Thyroid gland (tissue), 4 donors: ENCODE data around the gene WDR47. TPM values are rescaled to one million over a fixed set of nuclear protein-coding genes. Genes with fewer than 3 reads are reported as not detected.
"Not testable (repeated sequence)": the region's sequence is repeated elsewhere in the genome, so short reads cannot be mapped to it uniquely, and the experiment has no call there.

Source experiments
- DNase-seq, 2 donors: peaks; one replicate each; pipeline ENCODE4 v3.0.0-alpha.2; 2019
- H3K27ac ChIP-seq, 3 donors: fragments of 200-600 bp; sonication (generic); 1 replicate in 2 of 3; 2 replicates in 1 of 3; pipeline ENCODE4 v1.5.1; 2016 to 2019; ENCODE audit warnings: mild to moderate bottlenecking in 1 of 3, moderate library complexity in 1 of 3
- H3K27me3 ChIP-seq: fragments of 200-600 bp; sonication (generic); one replicate; pipeline ENCODE4 v1.5.1; 2019
- H3K36me3 ChIP-seq, 2 donors: fragments of 200-600 bp; sonication (generic); one replicate each; pipeline ENCODE4 v1.5.1; 2016 to 2019
- H3K4me1 ChIP-seq, 2 donors: fragments of 200-600 bp; sonication (generic); one replicate each; pipeline ENCODE4 v1.5.1; 2017 to 2019
- H3K4me3 ChIP-seq, 3 donors: fragments of 200-600 bp; sonication (generic); replicated peaks in 1 of 3; 1 replicate in 2 of 3; 2 replicates in 1 of 3; pipeline ENCODE4 v1.5.1; 2016; ENCODE audit warnings: mild to moderate bottlenecking in 1 of 3
- H3K9me3 ChIP-seq: fragments of 200-600 bp; sonication (generic); one replicate; pipeline ENCODE4 v1.5.1; 2017
- POLR2A ChIP-seq, 2 donors: fragments of 450-650 bp; IDR thresholded peaks; one replicate each; pipeline ENCODE4 v1.6.1; 2017; ENCODE audit warnings: antibody characterized with exemption in 2 of 2, mild to moderate bottlenecking in 2 of 2, moderate library complexity in 1 of 2
- WGBS, 2 donors: methylation state at CpG; one replicate each; pipeline ENCODE4 v1.1.5; 2017; 5-methylcytosine and 5-hydroxymethylcytosine counted together
- intact Hi-C: fragments of 100-400 bp; cut with DNase I; formaldehyde crosslinking; loops from one replicate; pipeline ENCODE4 v1.15.1; 2023
- small RNA-seq: library from RNA; depleted of rRNA; stranded (forward); fragments of <200 nt; gene quantifications from one replicate; pipeline ENCODE3, GENCODE V24; 2016
- total RNA-seq, 4 donors: library from RNA; depleted of rRNA; stranded (reverse); fragments of >200 nt; gene quantifications; one replicate each; pipeline ENCODE4 v1.2.3, GENCODE V29; 2016
- TF ChIP-seq, protein P1 (sequence below), 6 experiments: fragments of 200-600 bp in 3 of 6; fragments of 450-650 bp in 3 of 6; sonication (generic) in 3 of 6; IDR thresholded peaks; one replicate each; pipeline ENCODE4 v1.5.1; 2016 to 2019; ENCODE audit warnings: antibody characterized with exemption in 6 of 6, mild to moderate bottlenecking in 2 of 6, inconsistent platforms in 1 of 6, moderate library complexity in 1 of 6

WDR47 gene
- total RNA-seq, 4 donors from 2014 or later, result 9.4 to 23.2 (median 12.9) TPM

DNA sequence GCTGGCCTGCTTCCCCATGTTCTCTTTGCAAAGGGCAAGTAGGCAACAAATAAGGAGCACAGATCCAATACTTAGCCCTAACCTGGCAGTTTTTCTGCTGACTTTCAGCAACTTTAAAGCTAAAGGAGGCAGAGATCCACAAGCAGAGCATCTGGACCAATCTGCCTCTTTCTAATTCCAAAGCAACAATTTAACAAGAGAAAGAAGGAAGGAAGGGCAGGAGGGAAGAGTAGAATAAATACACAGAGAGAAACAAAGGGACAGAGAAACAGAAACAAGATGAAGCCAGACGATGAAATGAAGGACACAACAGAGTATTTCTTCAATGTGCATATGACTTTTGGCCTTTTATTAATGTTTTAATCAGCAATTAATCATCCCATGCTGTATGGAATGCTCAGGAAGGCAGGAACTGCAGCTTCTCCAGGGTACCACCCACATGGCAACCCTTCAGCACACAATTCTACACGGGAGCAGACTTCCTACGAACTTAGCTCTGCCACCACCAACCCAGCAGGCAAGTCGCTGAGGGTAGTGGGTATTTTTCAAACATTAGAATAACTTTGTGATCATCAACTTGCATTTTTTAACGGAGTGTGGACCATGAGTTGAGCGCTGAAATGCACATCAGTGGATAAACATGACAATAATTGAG lies 93.9 kb downstream of the WDR47 start:
- no peak overlapping the region for H3K4me3 ChIP-seq
- peak overlapping the region in 1 of 3 donors; percentile 16 for H3K27ac ChIP-seq
- 22 to 28% methylated on average over 6 of the region's 6 CpGs for WGBS, 2 donors

DNA sequence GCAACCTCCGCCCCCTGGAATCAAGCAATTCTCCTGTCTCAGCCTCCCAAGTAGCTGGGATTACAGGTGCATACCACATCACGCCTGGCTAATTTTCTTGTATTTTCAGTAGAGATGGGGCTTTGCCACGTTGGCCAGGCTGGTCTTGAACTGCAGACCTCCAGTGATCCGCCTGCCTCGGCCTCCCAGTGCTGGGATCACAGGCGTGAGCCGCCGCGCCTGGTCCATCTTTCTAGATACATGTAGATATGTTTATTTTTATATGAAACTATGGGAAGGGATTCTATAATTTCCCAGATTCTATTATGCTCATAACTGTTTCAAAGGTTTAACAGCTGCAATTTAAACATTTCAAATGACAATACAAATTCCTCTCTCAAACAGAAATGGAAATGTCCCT lies 105.7 kb downstream of the WDR47 start:
- H3K9me3 ChIP-seq, result no peaks in the 10 kb centered on the region
- intact Hi-C loops, result no loop called here
- H3K4me3 ChIP-seq, result no peak overlapping the region
- DNase-seq, result no peak
- H3K4me1 ChIP-seq, result no peaks in the 10 kb centered on the region
- no peak overlapping the region for H3K27ac ChIP-seq
- 96 to 98% methylated on average over 9 of the region's 9 CpGs for WGBS, 2 donors
- H3K27me3 ChIP-seq, result no peaks in the 10 kb centered on the region
- TF ChIP-seq POLR2A (IDR thresholded peaks at IDR 0.05), result no peak
- TF ChIP-seq, protein P1, sequence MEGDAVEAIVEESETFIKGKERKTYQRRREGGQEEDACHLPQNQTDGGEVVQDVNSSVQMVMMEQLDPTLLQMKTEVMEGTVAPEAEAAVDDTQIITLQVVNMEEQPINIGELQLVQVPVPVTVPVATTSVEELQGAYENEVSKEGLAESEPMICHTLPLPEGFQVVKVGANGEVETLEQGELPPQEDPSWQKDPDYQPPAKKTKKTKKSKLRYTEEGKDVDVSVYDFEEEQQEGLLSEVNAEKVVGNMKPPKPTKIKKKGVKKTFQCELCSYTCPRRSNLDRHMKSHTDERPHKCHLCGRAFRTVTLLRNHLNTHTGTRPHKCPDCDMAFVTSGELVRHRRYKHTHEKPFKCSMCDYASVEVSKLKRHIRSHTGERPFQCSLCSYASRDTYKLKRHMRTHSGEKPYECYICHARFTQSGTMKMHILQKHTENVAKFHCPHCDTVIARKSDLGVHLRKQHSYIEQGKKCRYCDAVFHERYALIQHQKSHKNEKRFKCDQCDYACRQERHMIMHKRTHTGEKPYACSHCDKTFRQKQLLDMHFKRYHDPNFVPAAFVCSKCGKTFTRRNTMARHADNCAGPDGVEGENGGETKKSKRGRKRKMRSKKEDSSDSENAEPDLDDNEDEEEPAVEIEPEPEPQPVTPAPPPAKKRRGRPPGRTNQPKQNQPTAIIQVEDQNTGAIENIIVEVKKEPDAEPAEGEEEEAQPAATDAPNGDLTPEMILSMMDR (IDR thresholded peaks at IDR 0.05), result no peak
- peaks cover 53 to 63% of the 10 kb centered on the region in 2 donors for H3K36me3 ChIP-seq

More for the DNA sequence above, 93.9 kb downstream of the WDR47 start:
- intact Hi-C loops, result no loop called here
- TF ChIP-seq, protein P1 (IDR thresholded peaks at IDR 0.05), result no peak
- TF ChIP-seq POLR2A (IDR thresholded peaks at IDR 0.05), result no peak
- peaks cover 6 to 16% of the 10 kb centered on the region in 2 donors for H3K4me1 ChIP-seq
- H3K36me3 ChIP-seq, result peaks cover 0 to 2% of the 10 kb centered on the region in 2 donors
- no peaks in the 10 kb centered on the region for H3K27me3 ChIP-seq
- no peaks in the 10 kb centered on the region for H3K9me3 ChIP-seq
- DNase-seq, result peak in 1 of 2 donors; percentile 21

DNA sequence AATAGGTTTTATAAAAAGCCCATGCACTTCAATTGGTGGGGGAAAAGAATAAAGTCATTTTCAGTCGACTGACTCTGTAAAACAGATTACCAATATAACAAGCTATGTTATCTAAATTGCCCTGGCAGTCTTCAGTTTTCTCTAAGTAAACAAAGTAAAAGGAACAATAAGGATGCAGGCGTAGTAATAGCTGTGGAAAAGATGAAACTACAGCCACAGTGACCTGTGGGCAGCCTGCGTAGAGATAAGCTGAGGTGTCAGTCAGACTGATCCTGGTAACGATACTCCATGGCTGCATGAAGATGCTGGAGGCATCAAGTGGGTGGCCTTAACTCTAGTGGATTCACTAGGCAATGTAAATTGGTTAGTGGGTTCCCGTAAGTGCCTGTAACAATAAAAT lies 108.0 kb downstream of the WDR47 start:
- Histone ChIP-seq H3K9me3 (no peaks in the 10 kb centered on the region), H3K36me3 (peaks cover 65% of the 10 kb centered on the region in 2 donors), H3K27ac (no peak overlapping the region), H3K4me3 (no peak overlapping the region), H3K4me1 (no peaks in the 10 kb centered on the region), H3K27me3 (no peaks in the 10 kb centered on the region)
- DNase-seq, result no peak
- 93 to 96% methylated on average over 5 of the region's 5 CpGs for WGBS, 2 donors
- intact Hi-C loops, result no loop called here
- no peak for TF ChIP-seq POLR2A (IDR thresholded peaks at IDR 0.05)
- TF ChIP-seq, protein P1 (IDR thresholded peaks at IDR 0.05), result no peak

DNA sequence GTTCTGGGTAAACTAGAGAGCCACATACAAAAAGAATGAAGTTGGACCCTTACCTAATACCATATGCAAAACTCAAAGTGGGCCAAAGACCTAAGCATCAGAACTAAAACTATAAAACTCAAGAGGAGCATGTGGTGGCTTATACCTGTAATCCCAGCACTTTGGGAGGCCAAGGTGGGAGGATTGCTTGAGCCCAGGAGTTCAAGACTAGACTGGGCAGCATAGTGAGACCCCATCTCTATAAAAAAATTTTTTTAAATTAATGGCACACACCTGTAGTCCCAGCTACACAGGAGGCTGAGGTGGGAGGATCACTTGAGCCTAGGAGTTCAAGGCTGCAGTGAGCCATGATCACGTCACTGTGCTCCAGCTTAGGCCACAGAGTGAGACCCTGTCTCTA lies 114.3 kb downstream of the WDR47 start:
- H3K4me1 ChIP-seq, H3K27me3 ChIP-seq, DNase-seq, H3K27ac ChIP-seq, intact Hi-C loops, H3K4me3 ChIP-seq, H3K9me3 ChIP-seq: not testable (repeated sequence)
- 96 to 100% methylated on average over 1 of the region's 1 CpG for WGBS, 2 donors
- peaks cover 21 to 24% of the 10 kb centered on the region in 2 donors for H3K36me3 ChIP-seq

DNA sequence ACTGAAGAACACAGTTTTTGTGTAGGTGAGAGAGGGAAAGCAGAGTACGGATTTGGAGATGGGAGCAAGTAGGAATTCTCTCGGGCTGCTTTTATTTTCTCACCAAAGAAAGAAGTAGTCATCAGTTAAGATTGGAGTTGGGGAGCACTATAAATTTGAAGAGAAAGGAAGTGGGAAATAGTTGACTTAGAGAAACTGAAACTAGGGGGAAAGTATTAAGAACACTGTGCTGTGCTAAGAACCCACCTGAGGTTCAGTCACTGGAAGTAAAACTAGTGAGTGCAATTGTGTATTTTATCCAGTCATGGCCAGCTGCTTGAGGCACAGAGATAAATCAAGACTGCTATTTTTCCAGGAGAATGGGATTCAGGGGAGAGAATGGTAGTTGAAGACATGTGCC lies 116.0 kb downstream of the WDR47 start:
- Histone ChIP-seq H3K27me3 (no peaks in the 10 kb centered on the region), H3K4me1 (peaks cover 5% of the 10 kb centered on the region in 2 donors), H3K9me3 (no peaks in the 10 kb centered on the region), H3K27ac (peak overlapping the region in 2 of 3 donors; percentile 22 to 56), H3K36me3 (peaks cover 11 to 14% of the 10 kb centered on the region in 2 donors), H3K4me3 (no peak overlapping the region)
- no peak for DNase-seq
- 91 to 93% methylated on average over 2 of the region's 2 CpGs for WGBS, 2 donors
- intact Hi-C loops, result no loop called here
- TF ChIP-seq POLR2A (IDR thresholded peaks at IDR 0.05), result no peak
- TF ChIP-seq, protein P1 (IDR thresholded peaks at IDR 0.05), result no peak

Small RNA genes within 50 kb of the gene (small RNA-seq; reads per million reads assigned to genes)
- gene BX679664.1, result not detected
- not detected for gene BX679664.2

Other genes with a start within 250 kb of the WDR47 start
- 1 to 10 TPM in 1 of 4 donors, not detected in 3; 6.2 TPM for gene AKNAD1, start 185.0 kb downstream of the WDR47 start, total RNA-seq
- gene GPSM2, start 165.1 kb downstream of the WDR47 start, total RNA-seq, result 10 to 100 TPM in 1 of 4 donors, 1 to 10 TPM in 3; 1.3 to 15.5 (median 6.1) TPM
- 10 to 100 TPM; 29.3 to 35.6 (median 32.9) TPM for gene CLCC1, start 78.6 kb downstream of the WDR47 start, total RNA-seq
- 10 to 100 TPM; 25.6 to 47.1 (median 43.9) TPM for gene TAF13, start 33.9 kb upstream of the WDR47 start, total RNA-seq
- 10 to 100 TPM; 36.5 to 46.5 (median 39.2) TPM for gene TMEM167B, start 48.7 kb upstream of the WDR47 start, total RNA-seq
- 10 to 100 TPM in 2 of 4 donors, 1 to 10 TPM in 2; 4.7 to 24.0 (median 12.3) TPM for gene ELAPOR1, start 72.0 kb upstream of the WDR47 start, total RNA-seq
- gene SARS1, start 171.8 kb upstream of the WDR47 start, total RNA-seq, result 100 to 1,000 TPM; 164 to 264 (median 200) TPM
- gene CELSR2, start 207.4 kb upstream of the WDR47 start, total RNA-seq, result 10 to 100 TPM; 23.5 to 54.9 (median 47.6) TPM
- gene PSRC1, start 241.0 kb upstream of the WDR47 start, total RNA-seq, result 1 to 10 TPM; 1.0 to 4.0 (median 2.2) TPM